Activated CD4-positive, alpha-beta T cell treated with anti-CD3 and anti-CD28 coated beads, Interleukin-2, amount 10 ng/mL, durations not matched to agents 24 days and 14 days (primary cell): ENCODE measurements around the gene COQ8B. TPM values are rescaled to one million over a fixed set of nuclear protein-coding genes. Genes with fewer than 3 reads are reported as not detected.

Experiments used
- DNase-seq: peaks from one replicate; pipeline ENCODE4 v3.0.0; 2022
- H3K27ac Mint-ChIP-seq: one replicate; pipeline ENCODE4 v1.8.0; 2022; ENCODE audit warnings: mild to moderate bottlenecking, mixed read lengths
- H3K27me3 Mint-ChIP-seq: one replicate; pipeline ENCODE4 v1.8.0; 2022; ENCODE audit warnings: mixed read lengths
- H3K36me3 Mint-ChIP-seq: one replicate; pipeline ENCODE4 v1.8.0; 2022; ENCODE audit warnings: low read depth, mild to moderate bottlenecking, mixed read lengths
- H3K4me1 Mint-ChIP-seq: one replicate; pipeline ENCODE4 v1.8.0; 2021; ENCODE audit warnings: mixed read lengths
- H3K4me3 Mint-ChIP-seq: one replicate; pipeline ENCODE4 v1.8.0; 2022; ENCODE audit warnings: mild to moderate bottlenecking, moderate library complexity, mixed read lengths
- H3K9me3 Mint-ChIP-seq: one replicate; pipeline ENCODE4 v1.8.0; 2021; ENCODE audit warnings: mixed read lengths
- intact Hi-C: fragments of 100-400 bp; cut with micrococcal nuclease; formaldehyde crosslinking; loops from one replicate; pipeline ENCODE4 v1.15.1; 2023
- total RNA-seq: library from RNA; stranded (reverse); gene quantifications from 2 replicates; pipeline ENCODE4 v1.2.3, GENCODE V29; 2022

Gene COQ8B
- total RNA-seq, 1 donor from 2014 or later: 33.4 TPM

GRCh38 chr19:40672573-40673299 is 44.0 kb downstream of the COQ8B start:
- Mint-ChIP-seq H3K9me3 (peaks cover 8% of the 10 kb centered on the region), H3K36me3 (peaks cover 34% of the 10 kb centered on the region), H3K4me1 (no peaks in the 10 kb centered on the region), H3K27me3 (no peaks in the 10 kb centered on the region), H3K27ac (no peak overlapping the region), H3K4me3 (no peak overlapping the region)
- intact Hi-C loops: no loop called here
- no peak for DNase-seq

GRCh38 chr19:40672038-40672437 is 44.6 kb downstream of the COQ8B start:
- intact Hi-C loops: no loop called here
- Mint-ChIP-seq H3K4me1 (no peaks in the 10 kb centered on the region), H3K4me3 (no peak overlapping the region), H3K27me3 (no peaks in the 10 kb centered on the region), H3K27ac (no peak overlapping the region), H3K36me3 (peaks cover 32% of the 10 kb centered on the region), H3K9me3 (peaks cover 8% of the 10 kb centered on the region)
- DNase-seq: no peak

GRCh38 chr19:40671404-40671803 is 45.3 kb downstream of the COQ8B start:
- no peak overlapping the region for H3K27ac Mint-ChIP-seq
- H3K27me3 Mint-ChIP-seq: no peaks in the 10 kb centered on the region
- intact Hi-C loops: no loop called here
- H3K4me3 Mint-ChIP-seq: no peak overlapping the region
- peaks cover 4% of the 10 kb centered on the region for H3K4me1 Mint-ChIP-seq
- peaks cover 8% of the 10 kb centered on the region for H3K9me3 Mint-ChIP-seq
- DNase-seq: no peak
- H3K36me3 Mint-ChIP-seq: peaks cover 39% of the 10 kb centered on the region

- intact Hi-C loops: loop anchor here (10.0 kb wide), 1 partner anchor 86 kb away; the partner anchor contains the start of genes ACTMAP and SNRPA
- H3K36me3 Mint-ChIP-seq: peaks cover 36% of the 10 kb centered on the region
Measured at GRCh38 chr19:40668991-40669614, 47.6 kb downstream of the COQ8B start.

GRCh38 chr19:40667602-40668001 is 49.1 kb downstream of the COQ8B start:
- Mint-ChIP-seq H3K4me1 (peaks cover 15% of the 10 kb centered on the region), H3K4me3 (no peak overlapping the region), H3K27me3 (no peaks in the 10 kb centered on the region), H3K9me3 (peaks cover 8% of the 10 kb centered on the region), H3K27ac (no peak overlapping the region), H3K36me3 (peaks cover 36% of the 10 kb centered on the region)
- intact Hi-C loops: loop anchor here (10.0 kb wide), 1 partner anchor 87 kb away; the partner anchor contains the start of genes ACTMAP and SNRPA
- no peak for DNase-seq

More at GRCh38 chr19:40668991-40669614, 47.6 kb downstream of the COQ8B start:
- Mint-ChIP-seq H3K27ac (no peak overlapping the region), H3K4me1 (peaks cover 5% of the 10 kb centered on the region), H3K9me3 (peaks cover 8% of the 10 kb centered on the region), H3K4me3 (no peak overlapping the region), H3K27me3 (no peaks in the 10 kb centered on the region)
- no peak for DNase-seq

GRCh38 chr19:40666803-40667438 is 49.8 kb downstream of the COQ8B start:
- intact Hi-C loops: loop anchor here (10.0 kb wide), 1 partner anchor 88 kb away; the partner anchor contains the start of genes ACTMAP and SNRPA
- Mint-ChIP-seq H3K36me3 (peaks cover 36% of the 10 kb centered on the region), H3K4me1 (peaks cover 15% of the 10 kb centered on the region), H3K4me3 (no peak overlapping the region), H3K27me3 (no peaks in the 10 kb centered on the region), H3K9me3 (peaks cover 8% of the 10 kb centered on the region), H3K27ac (no peak overlapping the region)
- DNase-seq: no peak

- peaks cover 1% of the 10 kb centered on the region for H3K9me3 Mint-ChIP-seq
- H3K4me3 Mint-ChIP-seq: peak overlapping the region; percentile 74
- no peak for DNase-seq
- peaks cover 17% of the 10 kb centered on the region for H3K36me3 Mint-ChIP-seq
- peaks cover 4% of the 10 kb centered on the region for H3K27me3 Mint-ChIP-seq
- peak overlapping the region; percentile 77 for H3K27ac Mint-ChIP-seq
- H3K4me1 Mint-ChIP-seq: peaks cover 15% of the 10 kb centered on the region
- intact Hi-C loops: loop anchor here (1.0 to 10.0 kb wide), 4 partner anchors 26 to 91 kb away; partner anchors contain the start of genes ACTMAP, COQ8B, ITPKC and NUMBL
Measured at GRCh38 chr19:40663695-40664692, 52.7 kb downstream of the COQ8B start.

- H3K4me1 Mint-ChIP-seq: peaks cover 15% of the 10 kb centered on the region
- peaks cover 8% of the 10 kb centered on the region for H3K36me3 Mint-ChIP-seq
- peak overlapping the region; percentile 77 for H3K27ac Mint-ChIP-seq
- intact Hi-C loops: loop anchor here (1.0 to 10.0 kb wide), 7 partner anchors 27 to 481 kb away; partner anchors contain the start of genes ACTMAP, COQ8B, ITPKC and NUMBL
- H3K27me3 Mint-ChIP-seq: peaks cover 4% of the 10 kb centered on the region
- no peaks in the 10 kb centered on the region for H3K9me3 Mint-ChIP-seq
- peak; percentile 98 for DNase-seq
- peak overlapping the region; percentile 74 for H3K4me3 Mint-ChIP-seq
Measured at GRCh38 chr19:40662925-40663694, 53.6 kb downstream of the COQ8B start.

- intact Hi-C loops: loop anchor here (1.0 to 10.0 kb wide), 6 partner anchors 47 to 483 kb away; partner anchors contain the start of genes ACTMAP, COQ8B, ITPKC and SNRPA
- Mint-ChIP-seq H3K36me3 (peaks cover 2% of the 10 kb centered on the region), H3K27me3 (peaks cover 5% of the 10 kb centered on the region), H3K27ac (no peak overlapping the region), H3K4me3 (no peak overlapping the region), H3K4me1 (peaks cover 13% of the 10 kb centered on the region), H3K9me3 (no peaks in the 10 kb centered on the region)
- DNase-seq: no peak
Measured at GRCh38 chr19:40661616-40662015, 55.1 kb downstream of the COQ8B start.

- intact Hi-C loops: no loop called here
Measured at GRCh38 chr19:40659566-40659965, 57.1 kb downstream of the COQ8B start.

GRCh38 chr19:40659116-40659515 is 57.6 kb downstream of the COQ8B start:
- Mint-ChIP-seq H3K36me3 (no peaks in the 10 kb centered on the region), H3K27ac (no peak overlapping the region), H3K4me3 (no peak overlapping the region), H3K4me1 (peaks cover 13% of the 10 kb centered on the region), H3K9me3 (no peaks in the 10 kb centered on the region), H3K27me3 (peaks cover 6% of the 10 kb centered on the region)
- intact Hi-C loops: no loop called here
- DNase-seq: no peak

More at GRCh38 chr19:40659566-40659965, 57.1 kb downstream of the COQ8B start:
- H3K36me3 Mint-ChIP-seq: no peaks in the 10 kb centered on the region
- H3K4me1 Mint-ChIP-seq: peaks cover 13% of the 10 kb centered on the region
- DNase-seq: no peak
- no peaks in the 10 kb centered on the region for H3K9me3 Mint-ChIP-seq
- H3K4me3 Mint-ChIP-seq: no peak overlapping the region
- H3K27me3 Mint-ChIP-seq: peaks cover 6% of the 10 kb centered on the region
- H3K27ac Mint-ChIP-seq: no peak overlapping the region

GRCh38 chr19:40658031-40658430 is 58.7 kb downstream of the COQ8B start:
- Mint-ChIP-seq H3K27me3 (peaks cover 6% of the 10 kb centered on the region), H3K36me3 (no peaks in the 10 kb centered on the region), H3K27ac (no peak overlapping the region), H3K4me3 (no peak overlapping the region), H3K9me3 (no peaks in the 10 kb centered on the region), H3K4me1 (peaks cover 3% of the 10 kb centered on the region)
- DNase-seq: no peak
- intact Hi-C loops: no loop called here
